NB4 (cell line): Measurements from ENCODE around the gene DIP2C.

Source experiments
- MYC ChIP-seq: IDR thresholded peaks from 2 replicates; pipeline ENCODE4 v1.6.1; 2011; ENCODE audit warnings: low read depth, low read length
- POLR2A ChIP-seq: IDR thresholded peaks from 2 replicates; pipeline ENCODE4 v1.6.1; 2011; ENCODE audit warnings: mild to moderate bottlenecking; ENCODE audit not compliant: insufficient read length; ENCODE audit errors: extremely low read depth
- TF ChIP-seq, protein P1 (sequence below): IDR thresholded peaks from one replicate; pipeline ENCODE4 v1.5.1; 2012; ENCODE audit warnings: low read depth, low read length
- TF ChIP-seq, protein P2 (sequence below): IDR thresholded peaks from 2 replicates; pipeline ENCODE4 v1.6.1; 2011; ENCODE audit warnings: low read depth, low read length

DNA sequence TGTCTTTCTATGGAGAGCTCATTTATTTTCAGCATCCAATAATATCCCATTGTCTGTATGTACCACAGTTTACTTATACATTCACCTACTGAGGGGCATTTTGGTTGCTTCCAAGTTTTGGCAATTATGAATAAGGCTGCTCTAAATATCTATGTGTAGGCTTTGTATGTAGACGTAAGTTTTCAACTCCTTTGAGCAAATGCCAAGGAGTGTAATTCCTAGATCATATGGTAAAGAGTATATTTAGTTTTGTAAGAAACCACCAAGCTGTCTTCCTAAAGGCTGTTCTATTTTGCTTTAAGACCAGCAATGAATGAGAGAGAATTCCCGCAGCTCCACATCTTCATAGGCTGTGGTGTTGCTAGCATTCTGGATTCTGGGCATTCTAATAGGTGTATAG lies 259.8 kb downstream of the DIP2C start:
- no peak for TF ChIP-seq POLR2A
- TF ChIP-seq, protein P1, sequence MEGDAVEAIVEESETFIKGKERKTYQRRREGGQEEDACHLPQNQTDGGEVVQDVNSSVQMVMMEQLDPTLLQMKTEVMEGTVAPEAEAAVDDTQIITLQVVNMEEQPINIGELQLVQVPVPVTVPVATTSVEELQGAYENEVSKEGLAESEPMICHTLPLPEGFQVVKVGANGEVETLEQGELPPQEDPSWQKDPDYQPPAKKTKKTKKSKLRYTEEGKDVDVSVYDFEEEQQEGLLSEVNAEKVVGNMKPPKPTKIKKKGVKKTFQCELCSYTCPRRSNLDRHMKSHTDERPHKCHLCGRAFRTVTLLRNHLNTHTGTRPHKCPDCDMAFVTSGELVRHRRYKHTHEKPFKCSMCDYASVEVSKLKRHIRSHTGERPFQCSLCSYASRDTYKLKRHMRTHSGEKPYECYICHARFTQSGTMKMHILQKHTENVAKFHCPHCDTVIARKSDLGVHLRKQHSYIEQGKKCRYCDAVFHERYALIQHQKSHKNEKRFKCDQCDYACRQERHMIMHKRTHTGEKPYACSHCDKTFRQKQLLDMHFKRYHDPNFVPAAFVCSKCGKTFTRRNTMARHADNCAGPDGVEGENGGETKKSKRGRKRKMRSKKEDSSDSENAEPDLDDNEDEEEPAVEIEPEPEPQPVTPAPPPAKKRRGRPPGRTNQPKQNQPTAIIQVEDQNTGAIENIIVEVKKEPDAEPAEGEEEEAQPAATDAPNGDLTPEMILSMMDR, result no peak
- TF ChIP-seq MYC, result no peak
- TF ChIP-seq, protein P2, sequence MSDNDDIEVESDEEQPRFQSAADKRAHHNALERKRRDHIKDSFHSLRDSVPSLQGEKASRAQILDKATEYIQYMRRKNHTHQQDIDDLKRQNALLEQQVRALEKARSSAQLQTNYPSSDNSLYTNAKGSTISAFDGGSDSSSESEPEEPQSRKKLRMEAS, result no peak
